Type B pancreatic cell (in vitro differentiated cells): Measurements from ENCODE around the gene IMMP2L. TPM values are rescaled to one million over a fixed set of nuclear protein-coding genes. Genes with fewer than 3 reads are reported as not detected.

Experiments
- DNase-seq: peaks from one replicate; pipeline ENCODE4 v3.0.0; 2021; ENCODE audit warnings: mixed read lengths; ENCODE audit not compliant: unreplicated experiment; ENCODE audit errors: extremely low spot score
- H3K27ac Mint-ChIP-seq: 2 replicates; pipeline ENCODE4 v1.8.0; 2021; ENCODE audit warnings: mild to moderate bottlenecking, mixed read lengths
- H3K27me3 Mint-ChIP-seq: 2 replicates; pipeline ENCODE4 v1.8.0; 2021; ENCODE audit warnings: mixed read lengths
- H3K36me3 Mint-ChIP-seq: 2 replicates; pipeline ENCODE4 v1.8.0; 2021; ENCODE audit warnings: mixed read lengths
- H3K4me1 Mint-ChIP-seq: one replicate; pipeline ENCODE4 v1.8.0; 2021; ENCODE audit warnings: mixed read lengths; ENCODE audit not compliant: unreplicated experiment
- H3K4me3 Mint-ChIP-seq: 2 replicates; pipeline ENCODE4 v1.8.0; 2021; ENCODE audit warnings: mild to moderate bottlenecking, mixed read lengths
- H3K9me3 Mint-ChIP-seq: 2 replicates; pipeline ENCODE4 v1.8.0; 2021; ENCODE audit warnings: mixed read lengths
- CTCF ChIP-seq: fragments of 200-600 bp; sonication (generic); conservative IDR thresholded peaks from 2 replicates; pipeline ENCODE4 v1.5.0; 2021; ENCODE audit warnings: antibody characterized with exemption, mild to moderate bottlenecking
- total RNA-seq: library from RNA; stranded (reverse); gene quantifications from 2 replicates; pipeline ENCODE4 v1.2.1, GENCODE V29; 2021; ENCODE audit warnings: low replicate concordance

IMMP2L gene
- total RNA-seq, 1 donor from 2014 or later, result 23.0 TPM

- TF ChIP-seq CTCF, result no peak
- H3K27me3 Mint-ChIP-seq, result no peaks in the 10 kb centered on the region
- no peaks in the 10 kb centered on the region for H3K9me3 Mint-ChIP-seq
- DNase-seq, result no peak
- no peak overlapping the region for H3K27ac Mint-ChIP-seq
- H3K4me3 Mint-ChIP-seq, result no peak overlapping the region
- no peaks in the 10 kb centered on the region for H3K4me1 Mint-ChIP-seq
- H3K36me3 Mint-ChIP-seq, result peaks cover 25% of the 10 kb centered on the region
Measured at GRCh38 chr7:111521660-111522059, 40.6 kb downstream of the IMMP2L start.

GRCh38 chr7:111518264-111518663, 44.0 kb downstream of the IMMP2L start:
- Mint-ChIP-seq H3K27me3 (no peaks in the 10 kb centered on the region), H3K9me3 (no peaks in the 10 kb centered on the region), H3K4me3 (no peak overlapping the region), H3K36me3 (peaks cover 25% of the 10 kb centered on the region), H3K4me1 (no peaks in the 10 kb centered on the region), H3K27ac (no peak overlapping the region)
- no peak for TF ChIP-seq CTCF
- no peak for DNase-seq

- H3K27ac Mint-ChIP-seq, result no peak overlapping the region
Measured at GRCh38 chr7:111517549-111517951, 44.7 kb downstream of the IMMP2L start.

GRCh38 chr7:111516612-111517011, 45.7 kb downstream of the IMMP2L start:
- TF ChIP-seq CTCF, result no peak
- no peaks in the 10 kb centered on the region for H3K27me3 Mint-ChIP-seq
- H3K4me3 Mint-ChIP-seq, result no peak overlapping the region
- no peaks in the 10 kb centered on the region for H3K4me1 Mint-ChIP-seq
- no peak overlapping the region for H3K27ac Mint-ChIP-seq
- no peak for DNase-seq
- H3K9me3 Mint-ChIP-seq, result peaks cover 5% of the 10 kb centered on the region
- H3K36me3 Mint-ChIP-seq, result peaks cover 27% of the 10 kb centered on the region

More at GRCh38 chr7:111517549-111517951, 44.7 kb downstream of the IMMP2L start:
- TF ChIP-seq CTCF, result no peak
- DNase-seq, result no peak
- Mint-ChIP-seq H3K9me3 (no peaks in the 10 kb centered on the region), H3K4me3 (no peak overlapping the region), H3K36me3 (peaks cover 28% of the 10 kb centered on the region), H3K4me1 (no peaks in the 10 kb centered on the region), H3K27me3 (no peaks in the 10 kb centered on the region)

GRCh38 chr7:111513566-111513965, 48.7 kb downstream of the IMMP2L start:
- Mint-ChIP-seq H3K4me1 (no peaks in the 10 kb centered on the region), H3K27me3 (no peaks in the 10 kb centered on the region), H3K9me3 (peaks cover 5% of the 10 kb centered on the region), H3K27ac (no peak overlapping the region), H3K4me3 (no peak overlapping the region), H3K36me3 (peaks cover 8% of the 10 kb centered on the region)
- no peak for DNase-seq
- TF ChIP-seq CTCF, result no peak

- H3K9me3 Mint-ChIP-seq, result peaks cover 5% of the 10 kb centered on the region
- H3K4me1 Mint-ChIP-seq, result no peaks in the 10 kb centered on the region
- H3K27me3 Mint-ChIP-seq, result no peaks in the 10 kb centered on the region
- peaks cover 8% of the 10 kb centered on the region for H3K36me3 Mint-ChIP-seq
- no peak for TF ChIP-seq CTCF
- H3K27ac Mint-ChIP-seq, result no peak overlapping the region
- no peak overlapping the region for H3K4me3 Mint-ChIP-seq
- DNase-seq, result no peak
Measured at GRCh38 chr7:111511845-111512244, 50.4 kb downstream of the IMMP2L start.
